OCI-LY7 (cell line): ENCODE measurements around the gene MOB3B.

Source experiments
- EZH2phosphoT487 ChIP-seq: fragments of 200-600 bp; sonication (generic); IDR thresholded peaks from 2 replicates; pipeline ENCODE4 v1.6.1; 2018; ENCODE audit warnings: low read depth, borderline replicate concordance, mild to moderate bottlenecking, mixed run types, antibody characterized with exemption, low read length, moderate library complexity, mixed read lengths
- TF ChIP-seq, protein P1 (sequence below): fragments of 200-600 bp; sonication (generic); conservative IDR thresholded peaks from 2 replicates; pipeline ENCODE4 v1.5.1; 2014; ENCODE audit warnings: mild to moderate bottlenecking, antibody characterized with exemption, low read length, moderate library complexity, mixed read lengths

DNA sequence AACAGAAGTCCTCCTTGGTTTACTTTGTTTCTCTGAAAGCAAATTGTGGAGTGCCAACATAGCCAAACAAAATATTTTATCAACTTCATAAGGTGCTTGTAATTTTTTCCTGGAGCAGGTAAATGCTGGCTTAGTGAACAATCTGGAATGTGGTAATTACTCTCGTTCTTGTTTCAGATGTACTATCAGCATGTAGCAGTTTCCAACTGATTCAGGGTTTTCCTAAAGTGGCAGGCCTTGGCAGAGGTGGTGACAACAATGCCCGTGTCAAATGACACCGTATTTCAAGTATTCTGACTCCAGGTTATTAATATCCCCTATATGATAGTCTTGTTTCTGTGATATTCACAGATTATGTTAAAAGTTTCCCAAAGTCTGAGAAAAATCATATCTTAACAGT is 42.4 kb upstream of the MOB3B start:
- TF ChIP-seq, protein P1, sequence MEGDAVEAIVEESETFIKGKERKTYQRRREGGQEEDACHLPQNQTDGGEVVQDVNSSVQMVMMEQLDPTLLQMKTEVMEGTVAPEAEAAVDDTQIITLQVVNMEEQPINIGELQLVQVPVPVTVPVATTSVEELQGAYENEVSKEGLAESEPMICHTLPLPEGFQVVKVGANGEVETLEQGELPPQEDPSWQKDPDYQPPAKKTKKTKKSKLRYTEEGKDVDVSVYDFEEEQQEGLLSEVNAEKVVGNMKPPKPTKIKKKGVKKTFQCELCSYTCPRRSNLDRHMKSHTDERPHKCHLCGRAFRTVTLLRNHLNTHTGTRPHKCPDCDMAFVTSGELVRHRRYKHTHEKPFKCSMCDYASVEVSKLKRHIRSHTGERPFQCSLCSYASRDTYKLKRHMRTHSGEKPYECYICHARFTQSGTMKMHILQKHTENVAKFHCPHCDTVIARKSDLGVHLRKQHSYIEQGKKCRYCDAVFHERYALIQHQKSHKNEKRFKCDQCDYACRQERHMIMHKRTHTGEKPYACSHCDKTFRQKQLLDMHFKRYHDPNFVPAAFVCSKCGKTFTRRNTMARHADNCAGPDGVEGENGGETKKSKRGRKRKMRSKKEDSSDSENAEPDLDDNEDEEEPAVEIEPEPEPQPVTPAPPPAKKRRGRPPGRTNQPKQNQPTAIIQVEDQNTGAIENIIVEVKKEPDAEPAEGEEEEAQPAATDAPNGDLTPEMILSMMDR: no peak
- TF ChIP-seq EZH2phosphoT487: no peak
